Measurements from ENCODE around the gene HUWE1.

GRCh38 chrX:53714580-53715345 lies 28.2 kb upstream of the HUWE1 start:
- TF ChIP-seq MAX (IDR thresholded peaks at IDR 0.05) (no peak), CTCF (IDR thresholded peaks at IDR 0.05) (no peak), POLR2AphosphoS2 (conservative IDR thresholded peaks at IDR 0.05; ENCODE audit: low read length) (no peak)
